Activated naive CD8-positive, alpha-beta T cell treated with anti-CD3 and anti-CD28 coated beads, Interleukin-2, amount 50 U/mL, for 24 hours (primary cell): Measurements from ENCODE around the gene CCDC116.
"Not testable (repeated sequence)": the region's sequence is repeated elsewhere in the genome, so short reads cannot be mapped to it uniquely, and the experiment has no call there.

Experiments
- ATAC-seq: fragments of 150-1000 bp; cut with Tn5 transposase; one replicate; pipeline ENCODE4 v1.10.0; 2021
- DNase-seq: peaks from one replicate; pipeline ENCODE4 v3.0.0; 2021
- H3K27ac Mint-ChIP-seq: one replicate; pipeline ENCODE4 v1.8.0; 2021; ENCODE audit warnings: mild to moderate bottlenecking, mixed read lengths
- H3K27me3 Mint-ChIP-seq: one replicate; pipeline ENCODE4 v1.8.0; 2021; ENCODE audit warnings: mixed read lengths
- H3K36me3 Mint-ChIP-seq: one replicate; pipeline ENCODE4 v1.8.0; 2021; ENCODE audit warnings: low read depth, mixed read lengths
- H3K4me1 Mint-ChIP-seq: one replicate; pipeline ENCODE4 v1.8.0; 2021; ENCODE audit warnings: mixed read lengths
- H3K4me3 Mint-ChIP-seq: one replicate; pipeline ENCODE4 v1.8.0; 2021; ENCODE audit warnings: mild to moderate bottlenecking, moderate library complexity, mixed read lengths
- H3K9me3 Mint-ChIP-seq: one replicate; pipeline ENCODE4 v1.8.0; 2021; ENCODE audit warnings: mixed read lengths

CCDC116 gene

DNA sequence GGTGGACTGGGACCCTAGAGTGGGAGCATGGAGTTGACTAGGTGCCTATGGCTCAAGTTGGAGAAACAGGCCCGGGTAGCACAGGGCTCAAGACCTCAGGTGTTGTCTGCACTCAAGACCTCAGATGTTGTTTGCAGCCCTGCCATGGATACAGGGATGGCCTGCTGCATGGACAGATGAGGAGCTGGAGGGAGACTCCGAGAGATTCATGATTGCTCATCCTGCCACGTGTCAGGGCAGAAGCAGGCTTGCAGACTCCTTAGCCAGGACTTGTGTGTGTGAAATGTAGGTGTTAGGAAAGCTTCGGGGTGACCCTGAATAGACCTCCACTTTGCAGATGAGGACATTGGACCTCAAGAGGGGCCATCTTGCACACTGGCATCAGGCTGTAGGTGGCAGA, 921 bp downstream of the CCDC116 start:
- DNase-seq (no peak), ATAC-seq (no peak)
- peaks cover 16% of the 10 kb centered on the region for H3K4me1 Mint-ChIP-seq
- no peak overlapping the region for H3K4me3 Mint-ChIP-seq
- H3K36me3 Mint-ChIP-seq = peaks cover 2% of the 10 kb centered on the region
- no peak overlapping the region for H3K27ac Mint-ChIP-seq
- H3K9me3 Mint-ChIP-seq = no peaks in the 10 kb centered on the region
- H3K27me3 Mint-ChIP-seq = no peaks in the 10 kb centered on the region

- Mint-ChIP-seq H3K4me1 (peaks cover 16% of the 10 kb centered on the region), H3K27me3 (no peaks in the 10 kb centered on the region), H3K9me3 (no peaks in the 10 kb centered on the region), H3K27ac (no peak overlapping the region), H3K4me3 (no peak overlapping the region), H3K36me3 (peaks cover 1% of the 10 kb centered on the region)
- ATAC-seq (no peak), DNase-seq (no peak)
These were observed 1.5 kb downstream of the CCDC116 start for GRCh38 chr22:21634081-21634480.

GRCh38 chr22:21634844-21635243, 2.3 kb downstream of the CCDC116 start:
- ATAC-seq = no peak
- Mint-ChIP-seq H3K36me3 (no peaks in the 10 kb centered on the region), H3K4me1 (peaks cover 15% of the 10 kb centered on the region), H3K4me3 (no peak overlapping the region), H3K27me3 (no peaks in the 10 kb centered on the region), H3K27ac (no peak overlapping the region), H3K9me3 (no peaks in the 10 kb centered on the region)
- no peak for DNase-seq

- Mint-ChIP-seq H3K9me3 (no peaks in the 10 kb centered on the region), H3K27ac (no peak overlapping the region), H3K27me3 (peaks cover 4% of the 10 kb centered on the region), H3K4me1 (peaks cover 9% of the 10 kb centered on the region), H3K4me3 (no peak overlapping the region), H3K36me3 (no peaks in the 10 kb centered on the region)
- DNase-seq = no peak
- ATAC-seq = no peak
These were observed 3.4 kb downstream of the CCDC116 start for GRCh38 chr22:21635771-21636510.

DNA sequence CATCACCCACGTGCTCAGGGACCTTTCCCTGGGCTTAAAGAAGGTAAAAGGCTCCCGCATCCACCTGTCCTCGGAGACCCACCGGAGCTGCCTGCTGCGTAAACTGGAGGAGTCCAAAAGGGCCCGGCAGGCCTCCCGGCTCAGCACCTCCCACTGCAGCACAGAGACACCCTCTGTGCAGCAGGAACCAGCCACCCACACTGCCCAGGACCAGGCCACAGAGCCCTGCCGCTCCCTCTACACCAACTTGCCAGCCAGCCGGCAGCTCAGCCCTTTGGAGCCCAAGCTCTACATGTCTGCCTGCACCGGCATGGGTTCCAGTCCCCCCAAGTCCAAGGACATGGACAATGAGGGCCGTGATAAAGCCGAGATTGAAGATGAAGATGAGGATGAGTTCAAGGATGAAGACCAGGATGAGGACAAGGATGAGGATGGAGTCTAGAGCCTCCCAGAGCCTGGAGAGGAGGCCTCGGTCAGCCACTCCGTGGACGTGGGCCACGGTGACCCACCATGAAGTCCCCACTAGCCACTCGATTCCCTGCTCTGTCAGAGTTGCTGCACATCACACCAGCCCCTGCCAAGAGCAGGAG, 4.2 kb downstream of the CCDC116 start:
- H3K4me1 Mint-ChIP-seq = peaks cover 11% of the 10 kb centered on the region
- no peak overlapping the region for H3K27ac Mint-ChIP-seq
- H3K4me3 Mint-ChIP-seq = no peak overlapping the region
- ATAC-seq (no peak), DNase-seq (no peak)
- H3K9me3 Mint-ChIP-seq = no peaks in the 10 kb centered on the region
- H3K27me3 Mint-ChIP-seq = peaks cover 7% of the 10 kb centered on the region
- no peaks in the 10 kb centered on the region for H3K36me3 Mint-ChIP-seq

DNA sequence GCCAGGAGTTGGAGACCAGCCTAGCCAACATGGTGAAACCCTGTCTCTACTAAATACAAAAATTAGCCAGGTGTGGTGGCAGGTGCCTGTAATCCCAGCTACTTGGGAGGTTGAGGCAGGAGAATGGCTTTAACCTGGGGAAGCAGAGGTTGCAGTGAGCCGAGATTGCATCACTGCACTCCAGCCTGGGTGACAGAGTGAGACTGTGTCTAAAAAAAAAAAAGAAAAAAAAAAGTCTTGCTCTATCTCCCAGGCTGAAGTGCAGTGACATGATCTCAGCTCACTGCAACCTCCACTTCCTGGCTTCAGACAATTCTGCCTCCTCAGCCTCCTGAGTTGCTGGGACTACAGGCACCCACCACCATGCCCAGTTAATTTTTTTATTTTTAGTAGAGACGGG, 4.9 kb downstream of the CCDC116 start:
- peaks cover 12% of the 10 kb centered on the region for H3K4me1 Mint-ChIP-seq
- not testable (repeated sequence) for H3K9me3 Mint-ChIP-seq, ATAC-seq, H3K4me3 Mint-ChIP-seq, H3K27ac Mint-ChIP-seq, H3K27me3 Mint-ChIP-seq, H3K36me3 Mint-ChIP-seq, DNase-seq

GRCh38 chr22:21639359-21639758, 6.8 kb downstream of the CCDC116 start:
- peaks cover 7% of the 10 kb centered on the region for H3K27me3 Mint-ChIP-seq
- no peaks in the 10 kb centered on the region for H3K9me3 Mint-ChIP-seq
- H3K36me3 Mint-ChIP-seq = peaks cover 12% of the 10 kb centered on the region
- no peak overlapping the region for H3K27ac Mint-ChIP-seq
- H3K4me3 Mint-ChIP-seq = no peak overlapping the region
- no peak for DNase-seq
- ATAC-seq = no peak
- H3K4me1 Mint-ChIP-seq = peaks cover 25% of the 10 kb centered on the region

- Mint-ChIP-seq H3K36me3 (peaks cover 12% of the 10 kb centered on the region), H3K27ac (peak overlapping the region; percentile 87), H3K9me3 (no peaks in the 10 kb centered on the region), H3K4me1 (peaks cover 25% of the 10 kb centered on the region), H3K27me3 (peaks cover 7% of the 10 kb centered on the region), H3K4me3 (peak overlapping the region; percentile 21)
- no peak for DNase-seq
- ATAC-seq = no peak
These were observed 8.2 kb downstream of the CCDC116 start for GRCh38 chr22:21640810-21641209.

GRCh38 chr22:21641417-21641788, 8.8 kb downstream of the CCDC116 start:
- Mint-ChIP-seq H3K27ac (peak overlapping the region; percentile 87), H3K27me3 (peaks cover 7% of the 10 kb centered on the region), H3K36me3 (peaks cover 16% of the 10 kb centered on the region), H3K4me1 (peaks cover 28% of the 10 kb centered on the region), H3K9me3 (no peaks in the 10 kb centered on the region), H3K4me3 (peak overlapping the region; percentile 92)
- no peak for DNase-seq
- ATAC-seq = no peak

GRCh38 chr22:21641789-21642583, 9.4 kb downstream of the CCDC116 start, which contains the start of gene SDF2L1:
TSS of gene SDF2L1 (plus strand) at chr22:21642302. CDS start at chr22:21642337, 35 bp downstream.
- peak; percentile 98 for ATAC-seq
- Mint-ChIP-seq H3K4me1 (peaks cover 32% of the 10 kb centered on the region), H3K27me3 (peaks cover 7% of the 10 kb centered on the region), H3K36me3 (peaks cover 22% of the 10 kb centered on the region), H3K9me3 (no peaks in the 10 kb centered on the region), H3K27ac (peak within 1 kb of the TSS; percentile 87), H3K4me3 (peak within 1 kb of the TSS; percentile 92)
- DNase-seq = peak; percentile 97

GRCh38 chr22:21642584-21643448, 10.3 kb downstream of the CCDC116 start:
- Mint-ChIP-seq H3K4me3 (peak overlapping the region; percentile 92), H3K36me3 (peaks cover 26% of the 10 kb centered on the region)

DNA sequence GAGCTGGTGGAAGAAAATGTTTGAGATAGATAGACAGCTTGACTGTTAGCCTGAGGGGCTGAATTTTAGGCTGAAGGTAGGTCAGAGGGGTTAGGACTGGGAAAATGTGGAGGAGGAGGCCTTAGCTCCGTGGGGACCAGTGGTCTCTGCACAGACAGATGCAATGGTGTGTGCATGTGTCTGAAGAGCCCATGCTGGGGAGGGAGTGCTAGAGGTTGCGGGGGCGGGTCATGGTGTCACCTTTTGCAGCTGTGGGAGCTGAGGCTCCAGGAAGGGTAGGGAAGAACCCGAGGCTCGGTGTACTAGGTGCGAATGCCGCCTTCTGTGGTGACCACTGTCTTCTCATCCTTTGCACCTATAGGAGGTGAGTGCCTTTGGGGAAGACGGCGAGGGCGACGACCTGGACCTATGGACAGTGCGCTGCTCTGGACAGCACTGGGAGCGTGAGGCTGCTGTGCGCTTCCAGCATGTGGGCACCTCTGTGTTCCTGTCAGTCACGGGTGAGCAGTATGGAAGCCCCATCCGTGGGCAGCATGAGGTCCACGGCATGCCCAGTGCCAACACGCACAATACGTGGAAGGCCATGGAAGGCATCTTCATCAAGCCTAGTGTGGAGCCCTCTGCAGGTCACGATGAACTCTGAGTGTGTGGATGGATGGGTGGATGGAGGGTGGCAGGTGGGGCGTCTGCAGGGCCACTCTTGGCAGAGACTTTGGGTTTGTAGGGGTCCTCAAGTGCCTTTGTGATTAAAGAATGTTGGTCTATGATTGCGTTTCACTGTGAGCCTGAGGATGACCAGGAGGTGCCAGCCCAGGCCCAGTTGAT, 11.2 kb downstream of the CCDC116 start:
- H3K36me3 Mint-ChIP-seq = peaks cover 33% of the 10 kb centered on the region
- H3K27me3 Mint-ChIP-seq = peaks cover 7% of the 10 kb centered on the region
- no peak for ATAC-seq
- H3K27ac Mint-ChIP-seq = peak overlapping the region; percentile 87
- no peak for DNase-seq
- peak overlapping the region; percentile 92 for H3K4me3 Mint-ChIP-seq
- H3K4me1 Mint-ChIP-seq = peaks cover 32% of the 10 kb centered on the region
- H3K9me3 Mint-ChIP-seq = no peaks in the 10 kb centered on the region

More at GRCh38 chr22:21642584-21643448, 10.3 kb downstream of the CCDC116 start:
- Mint-ChIP-seq H3K27ac (peak overlapping the region; percentile 87), H3K4me1 (peaks cover 32% of the 10 kb centered on the region), H3K9me3 (no peaks in the 10 kb centered on the region), H3K27me3 (peaks cover 7% of the 10 kb centered on the region)
- DNase-seq = peak; percentile 75
- ATAC-seq = peak; percentile 21

- Mint-ChIP-seq H3K4me1 (peaks cover 37% of the 10 kb centered on the region), H3K36me3 (peaks cover 45% of the 10 kb centered on the region)
- H3K9me3 Mint-ChIP-seq, DNase-seq, H3K4me3 Mint-ChIP-seq, ATAC-seq, H3K27me3 Mint-ChIP-seq, H3K27ac Mint-ChIP-seq: not testable (repeated sequence)
These were observed 13.0 kb downstream of the CCDC116 start for GRCh38 chr22:21645513-21645912.
